ENCODE results near the gene HIPK1.
"Not testable (repeated sequence)": the region's sequence is repeated elsewhere in the genome, so short reads cannot be mapped to it uniquely, and the experiment has no call there.

Gene HIPK1

DNA sequence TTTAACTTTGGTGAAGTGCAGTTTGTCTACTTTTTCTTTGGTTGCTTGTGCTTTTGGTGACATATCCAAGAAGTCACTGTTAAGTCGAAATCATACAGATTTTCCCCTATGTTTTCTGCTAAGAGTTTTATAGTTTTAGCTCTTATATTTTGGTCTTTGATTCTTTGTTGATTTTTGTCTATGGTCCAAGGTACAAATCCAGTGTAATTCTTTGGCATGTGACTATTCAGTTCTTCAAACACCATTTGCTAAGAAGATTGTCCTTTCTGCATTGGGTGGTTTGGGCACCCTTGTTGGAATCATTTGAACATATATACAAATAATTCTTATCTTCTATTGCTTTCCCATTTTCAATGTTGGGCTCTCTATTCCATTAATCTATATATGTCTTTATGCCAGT, 16.2 kb downstream of the HIPK1 start:
- DNase-seq (ENCODE audit: low read depth), result no peak

DNA sequence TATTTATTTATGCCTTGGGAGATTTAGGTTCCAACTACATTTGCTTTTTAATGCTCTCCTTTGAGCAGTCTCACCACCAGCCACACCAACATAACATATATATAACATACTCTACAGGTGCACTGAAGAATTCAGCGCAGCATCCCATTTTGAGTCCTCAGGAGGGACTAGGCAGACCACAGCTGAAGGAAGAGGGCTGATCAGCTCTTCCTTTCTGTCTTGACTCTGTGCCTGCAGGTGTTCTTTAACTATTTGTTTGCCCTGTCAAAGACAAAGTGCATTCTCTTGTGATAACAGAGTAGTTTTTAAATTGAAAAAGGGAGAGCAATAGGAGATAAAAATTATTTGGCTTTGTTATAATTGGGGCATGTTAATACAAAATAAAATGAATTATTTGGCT, 17.0 kb downstream of the HIPK1 start:
- no peak for DNase-seq (ENCODE audit: low read depth)

DNA sequence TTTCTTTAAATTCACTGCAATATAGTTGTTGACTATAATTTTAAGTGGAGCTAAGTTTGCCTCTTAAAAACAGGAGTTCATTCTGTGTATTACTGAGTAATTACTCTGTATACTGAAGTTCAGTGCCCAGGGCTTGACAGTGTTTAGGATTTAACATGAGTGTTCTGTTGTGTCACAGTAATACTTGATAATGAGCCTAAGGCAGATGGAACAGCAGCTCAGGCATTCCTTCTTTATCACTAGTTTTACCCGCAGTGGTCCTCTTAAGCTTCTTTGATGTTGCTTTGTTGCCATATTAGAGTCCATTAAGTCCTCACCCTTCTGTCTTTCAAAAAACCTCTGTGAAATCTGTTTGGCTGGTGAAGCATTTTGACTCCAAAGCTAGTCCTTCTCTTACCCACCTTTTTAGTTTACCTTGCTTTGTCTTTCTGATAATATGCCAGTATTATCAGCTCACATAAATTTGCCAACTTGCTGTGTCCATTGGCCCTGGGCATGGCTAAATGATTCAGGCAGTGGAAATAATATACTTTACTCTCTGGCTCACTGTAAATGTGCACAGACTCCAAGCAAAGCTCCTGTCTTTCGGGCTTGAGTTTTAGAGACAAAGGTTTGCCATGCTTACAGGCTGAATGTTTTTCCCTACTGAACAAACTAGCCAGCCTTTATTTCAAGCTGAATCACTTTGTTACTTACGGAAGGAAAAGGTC, 17.7 kb downstream of the HIPK1 start:
- no peak for DNase-seq (ENCODE audit: low read depth)

- no peak for DNase-seq (ENCODE audit: low read depth)
These were observed 18.4 kb downstream of the HIPK1 start for GRCh38 chr1:113947388-113948107.

DNA sequence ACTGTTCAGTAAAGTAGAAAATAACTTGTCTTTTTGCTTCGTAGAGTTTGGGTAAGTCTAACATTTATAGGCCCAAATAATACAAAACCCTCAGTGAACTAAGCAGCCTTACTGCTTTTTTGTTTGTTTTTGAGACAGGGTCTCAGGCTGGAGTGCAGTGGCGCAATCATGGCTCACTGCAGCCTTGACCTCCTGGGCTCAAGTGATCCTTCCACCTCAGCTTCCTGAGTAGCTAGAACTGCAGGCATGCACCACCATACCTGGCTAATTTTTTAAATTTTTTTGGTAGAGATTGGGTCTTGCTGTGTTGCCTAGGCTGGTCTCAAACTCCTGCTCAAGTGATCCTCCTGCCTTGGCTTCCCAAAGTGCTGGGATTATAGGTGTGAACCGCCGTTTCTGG, 19.0 kb downstream of the HIPK1 start:
- not testable (repeated sequence) for DNase-seq (ENCODE audit: low read depth)

DNA sequence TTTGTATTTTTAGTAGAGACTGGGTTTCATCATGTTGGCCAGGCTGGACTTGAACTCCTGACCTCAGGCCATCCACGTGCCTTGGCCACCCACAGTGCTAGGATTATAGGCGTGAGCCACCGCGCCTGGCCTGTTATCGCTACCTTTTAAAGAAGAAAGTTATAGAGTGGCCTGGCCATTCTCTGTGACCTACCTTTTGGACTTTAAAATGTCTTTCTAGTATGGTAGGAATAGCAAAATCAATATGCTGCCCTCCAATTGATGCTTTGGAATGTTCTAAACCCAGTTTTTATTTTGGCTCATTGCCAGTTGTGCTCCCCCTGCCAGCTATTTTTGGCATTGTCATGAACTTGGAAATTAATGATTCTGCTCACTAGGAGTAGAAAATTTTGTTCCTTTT, 19.9 kb downstream of the HIPK1 start:
- no peak for DNase-seq (ENCODE audit: low read depth)

- DNase-seq (ENCODE audit: low read depth), result no peak
These were observed 21.8 kb downstream of the HIPK1 start for GRCh38 chr1:113950908-113951307.

GRCh38 chr1:113951719-113952118, 22.6 kb downstream of the HIPK1 start:
- no peak for DNase-seq (ENCODE audit: low read depth)

GRCh38 chr1:113957984-113958383, 28.9 kb downstream of the HIPK1 start:
- DNase-seq (ENCODE audit: low read depth), result no peak

DNA sequence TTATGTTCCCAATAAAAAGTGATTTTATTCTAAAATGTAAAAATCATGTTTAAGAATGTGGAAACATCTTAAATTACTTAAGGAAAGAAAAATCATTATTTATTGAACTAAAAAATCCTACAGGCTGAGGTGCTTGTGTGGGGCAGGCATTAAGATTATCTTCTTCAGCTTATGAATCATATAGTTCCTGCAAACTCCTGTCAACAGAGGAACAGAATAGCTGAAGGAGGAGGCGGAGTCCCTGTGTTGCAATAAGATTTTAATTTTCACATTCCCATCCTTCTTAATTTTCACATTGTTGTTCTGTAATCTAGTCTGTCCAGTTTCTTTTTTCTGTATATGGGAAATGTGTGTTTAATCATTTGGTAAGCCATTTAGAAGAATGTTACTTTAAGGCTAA, 29.6 kb downstream of the HIPK1 start:
- DNase-seq (ENCODE audit: low read depth), result no peak

GRCh38 chr1:113963281-113963906, 34.3 kb downstream of the HIPK1 start:
- no peak for DNase-seq (ENCODE audit: low read depth)

DNA sequence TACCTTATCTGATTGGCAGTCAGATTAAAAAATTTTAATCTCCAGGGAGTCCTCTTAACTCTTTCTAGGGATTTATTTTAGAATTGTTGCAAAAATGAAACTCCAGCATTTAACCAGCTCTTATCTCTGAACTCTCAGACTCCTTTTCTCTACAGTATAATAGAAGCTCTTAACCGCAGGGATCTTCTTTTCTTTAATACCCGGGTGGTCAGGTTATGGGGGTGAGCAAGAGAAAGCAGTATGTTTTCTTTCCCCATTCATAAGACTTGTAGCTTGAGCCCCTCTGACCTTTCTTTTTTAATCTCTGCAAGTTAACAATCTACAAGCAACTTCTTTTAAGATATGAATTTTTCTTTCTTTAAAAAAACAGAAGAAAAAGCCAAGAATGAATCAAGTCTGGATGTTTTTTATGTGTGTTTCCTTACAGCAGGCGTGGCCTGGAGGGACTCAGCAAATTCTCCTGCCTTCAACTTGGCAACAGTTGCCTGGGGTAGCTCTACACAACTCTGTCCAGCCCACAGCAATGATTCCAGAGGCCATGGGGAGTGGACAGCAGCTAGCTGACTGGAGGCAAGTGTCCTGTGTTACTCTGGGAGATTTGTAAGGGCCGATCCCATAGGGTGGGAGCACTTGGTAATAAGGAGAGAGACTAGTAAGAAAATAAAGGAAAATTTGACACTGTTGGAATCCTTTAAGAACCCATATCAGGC, 36.7 kb downstream of the HIPK1 start:
- DNase-seq (ENCODE audit: low read depth), result no peak

GRCh38 chr1:113972954-113973353, 43.8 kb downstream of the HIPK1 start:
- no peak for DNase-seq (ENCODE audit: low read depth)

GRCh38 chr1:113975211-113975895, 46.2 kb downstream of the HIPK1 start:
- no peak for DNase-seq (ENCODE audit: low read depth)

DNA sequence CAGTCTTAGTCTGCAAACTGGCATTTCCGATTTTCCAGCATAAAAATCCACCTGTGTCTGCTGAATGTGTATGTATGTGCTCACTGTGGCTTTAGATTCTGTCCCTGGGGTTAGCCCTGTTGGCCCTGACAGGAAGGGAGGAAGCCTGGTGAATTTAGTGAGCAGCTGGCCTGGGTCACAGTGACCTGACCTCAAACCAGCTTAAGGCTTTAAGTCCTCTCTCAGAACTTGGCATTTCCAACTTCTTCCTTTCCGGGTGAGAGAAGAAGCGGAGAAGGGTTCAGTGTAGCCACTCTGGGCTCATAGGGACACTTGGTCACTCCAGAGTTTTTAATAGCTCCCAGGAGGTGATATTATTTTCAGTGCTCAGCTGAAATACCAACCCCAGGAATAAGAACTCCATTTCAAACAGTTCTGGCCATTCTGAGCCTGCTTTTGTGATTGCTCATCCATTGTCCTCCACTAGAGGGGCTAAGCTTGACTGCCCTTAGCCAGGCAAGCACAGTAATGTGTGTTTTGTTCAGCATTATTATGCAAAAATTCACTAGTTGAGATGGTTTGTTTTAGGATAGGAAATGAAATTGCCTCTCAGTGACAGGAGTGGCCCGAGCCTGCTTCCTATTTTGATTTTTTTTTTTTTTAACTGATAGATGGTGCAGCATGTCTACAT, 47.6 kb downstream of the HIPK1 start:
- DNase-seq (ENCODE audit: low read depth), result no peak

DNA sequence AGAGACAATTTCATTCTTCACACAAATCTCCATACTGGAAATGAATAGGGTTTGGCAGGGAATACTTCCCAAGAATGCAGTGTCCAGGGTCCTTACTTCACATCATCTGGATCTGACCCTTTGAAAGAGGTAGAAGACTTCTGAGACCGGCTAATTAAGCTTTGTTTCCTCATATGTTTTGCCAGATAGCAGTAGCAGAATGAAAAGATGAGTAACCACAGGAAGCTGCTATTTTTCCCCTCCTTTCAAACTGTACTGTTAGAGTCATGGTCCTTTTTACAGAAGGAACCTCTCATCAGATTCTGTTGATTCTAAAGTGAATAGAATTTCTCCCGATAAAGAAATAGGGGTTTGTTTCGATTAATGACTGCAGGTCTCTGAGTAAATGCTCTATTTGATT, 48.8 kb downstream of the HIPK1 start:
- no peak for DNase-seq (ENCODE audit: low read depth)

DNA sequence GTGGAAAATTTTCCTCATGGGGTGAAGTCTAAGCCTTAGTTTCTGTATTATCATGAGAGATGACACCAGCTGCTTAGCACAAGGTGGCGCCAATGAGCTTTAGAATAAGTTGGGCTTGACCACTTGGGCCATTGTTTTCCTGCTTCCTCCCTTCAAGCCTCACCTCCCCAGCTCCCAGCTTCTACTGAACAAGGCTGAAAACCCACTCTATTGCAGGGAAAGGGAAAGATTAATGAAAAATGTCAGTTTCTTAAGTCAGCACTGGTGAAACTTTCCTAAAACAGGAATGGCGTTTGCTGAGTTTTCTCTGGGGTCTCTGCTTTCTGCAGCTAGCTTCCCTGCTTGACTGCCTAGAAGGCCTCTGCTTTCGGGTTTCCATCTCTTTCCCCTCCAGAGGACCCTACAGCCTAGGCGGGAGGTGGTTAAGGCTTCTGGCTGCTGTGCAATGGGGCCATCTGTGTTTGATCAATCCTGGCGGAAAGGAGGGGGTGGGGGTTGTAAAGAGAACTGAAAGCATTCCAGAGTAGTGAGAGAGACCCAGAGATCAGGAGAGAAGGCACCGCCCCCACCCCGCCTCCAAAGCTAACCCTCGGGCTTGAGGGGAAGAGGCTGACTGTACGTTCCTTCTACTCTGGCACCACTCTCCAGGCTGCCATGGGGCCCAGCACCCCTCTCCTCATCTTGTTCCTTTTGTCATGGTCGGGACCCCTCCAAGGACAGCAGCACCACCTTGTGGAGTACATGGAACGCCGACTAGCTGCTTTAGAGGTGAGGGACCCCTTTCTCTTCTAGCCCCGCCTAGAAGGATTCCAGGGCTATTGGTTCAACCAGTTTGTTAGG, 50.0 kb downstream of the HIPK1 start, which contains the start of gene OLFML3:
Gene OLFML3, plus strand, starts transcription at position 612 of the 840 bp plus-strand sequence. Its CDS starts 43 bp downstream, at position 655.
- peak; percentile 81 for DNase-seq (ENCODE audit: low read depth)

GRCh38 chr1:113980110-113980509, 51.0 kb downstream of the HIPK1 start:
- no peak for DNase-seq (ENCODE audit: low read depth)

DNA sequence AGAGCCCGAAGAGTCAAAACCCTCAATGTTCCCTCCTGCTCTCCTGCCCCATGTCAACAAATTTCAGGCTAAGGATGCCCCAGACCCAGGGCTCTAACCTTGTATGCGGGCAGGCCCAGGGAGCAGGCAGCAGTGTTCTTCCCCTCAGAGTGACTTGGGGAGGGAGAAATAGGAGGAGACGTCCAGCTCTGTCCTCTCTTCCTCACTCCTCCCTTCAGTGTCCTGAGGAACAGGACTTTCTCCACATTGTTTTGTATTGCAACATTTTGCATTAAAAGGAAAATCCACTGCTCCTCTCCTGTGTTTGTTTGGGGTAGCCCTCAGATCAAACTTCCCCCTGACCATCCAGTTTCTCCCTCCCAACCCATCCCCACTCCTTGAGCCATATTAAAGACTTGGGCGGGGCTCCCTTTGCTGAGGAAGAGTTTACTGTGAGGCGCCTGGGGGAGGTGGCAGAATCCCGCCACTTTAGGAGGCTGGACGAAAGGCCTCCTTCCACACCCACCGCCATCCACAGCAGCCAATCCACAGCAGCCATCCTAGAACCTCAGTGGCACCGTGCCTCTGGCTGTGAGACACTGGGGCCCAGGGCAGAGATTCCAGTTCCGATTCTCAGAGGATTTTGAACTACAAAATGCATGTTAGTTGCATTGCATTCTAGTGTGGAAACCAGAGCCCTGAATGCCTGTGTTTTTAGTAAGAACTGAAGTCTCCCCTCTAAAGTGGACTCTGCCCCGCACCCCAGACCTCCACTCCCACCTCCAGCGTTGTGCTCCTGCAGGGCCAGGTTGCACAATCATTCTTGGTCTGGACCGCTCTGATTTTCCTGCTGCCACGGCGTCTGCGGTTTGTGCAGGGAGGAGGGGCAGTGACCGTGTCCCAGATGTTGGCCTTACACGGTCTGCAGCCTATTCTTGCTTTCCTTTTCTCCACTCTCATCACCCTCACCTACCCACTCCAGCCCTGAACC, 53.1 kb downstream of the HIPK1 start:
- DNase-seq (ENCODE audit: low read depth), result no peak
